Heart right ventricle (tissue), 16 donors: ENCODE measurements around the gene GSTO1. TPM values are rescaled to one million over a fixed set of nuclear protein-coding genes. Genes with fewer than 3 reads are reported as not detected.

ENCODE experiments used
- ATAC-seq, 8 donors: fragments of 200-7000 bp; cut with Tn5 transposase; one replicate each; pipeline ENCODE4 v1.9.1; 2020; ENCODE audit warnings: mild to moderate bottlenecking in 8 of 8, moderate library complexity in 8 of 8, moderate number of reproducible peaks in 1 of 8
- DNase-seq, 2 donors: peaks; one replicate each; pipeline ENCODE4 v3.0.0-alpha.2; 2020
- H3K27ac ChIP-seq, 10 donors: fragments of 200-600 bp; sonication (generic) in 2 of 10; one replicate each; pipeline versions ENCODE4 v1.5.0 to v1.8.0; 2020 to 2022; ENCODE audit warnings: mild to moderate bottlenecking in 3 of 10
- H3K27me3 ChIP-seq, 7 donors: fragments of 200-600 bp; one replicate each; pipeline ENCODE4 v1.8.0; 2021 to 2022; ENCODE audit warnings: mild to moderate bottlenecking in 2 of 7
- H3K36me3 ChIP-seq, 9 donors: fragments of 200-600 bp; sonication (generic) in 1 of 9; one replicate each; pipeline versions ENCODE4 v1.5.0 to v1.8.0; 2020 to 2022; ENCODE audit warnings: mild to moderate bottlenecking in 2 of 9
- H3K4me1 ChIP-seq, 9 donors: fragments of 200-600 bp; sonication (generic) in 1 of 9; one replicate each; pipeline versions ENCODE4 v1.5.0 to v1.8.0; 2020 to 2022; ENCODE audit warnings: mild to moderate bottlenecking in 4 of 9
- H3K4me3 ChIP-seq, 10 donors: fragments of 200-600 bp; sonication (generic) in 2 of 10; one replicate each; pipeline versions ENCODE4 v1.5.0 to v1.8.0; 2020 to 2022; ENCODE audit warnings: mild to moderate bottlenecking in 7 of 10, moderate library complexity in 2 of 10
- H3K9me3 ChIP-seq, 11 donors: fragments of 200-600 bp in 10 of 11; sonication (generic) in 2 of 11; one replicate each; pipeline versions ENCODE4 v1.5.0 to v1.8.0; 2013 to 2022; ENCODE audit warnings: mild to moderate bottlenecking in 2 of 11, control low read depth in 1 of 11, moderate library complexity in 1 of 11
- CTCF ChIP-seq, 9 donors: fragments of 200-600 bp; sonication (generic) in 2 of 9; IDR thresholded peaks; one replicate each; pipeline versions ENCODE4 v1.5.0 to v1.8.0; 2021 to 2022; ENCODE audit warnings: antibody characterized with exemption in 9 of 9, mild to moderate bottlenecking in 5 of 9, moderate library complexity in 1 of 9
- WGBS, 2 donors: extraction: QIAGEN DNeasy Blood & Tissue Kit; methylation state at CpG; one replicate each; pipeline ENCODE4 v1.1.7; 2013; ENCODE audit warnings: inconsistent platforms in 1 of 2; 5-methylcytosine and 5-hydroxymethylcytosine counted together
- intact Hi-C, 10 donors: fragments of 100-400 bp; cut with DNase I; formaldehyde crosslinking; loops; one replicate each; pipeline versions ENCODE4 v1.11.1 to v1.14.2; 2022
- polyA plus RNA-seq, 2 donors: library from polyadenylated mRNA; stranded (reverse); fragments of 200-250 nt; gene quantifications; one replicate each; pipeline ENCODE4 v1.2.3, GENCODE V29; 2013
- total RNA-seq, 10 donors: library from RNA; stranded (reverse); fragmentation: NEBNext Ultra II Directional in 3 of 10; extraction: Animal tissue kit (Norgen Biotek cat#: 25700) in 3 of 10; gene quantifications; one replicate each; pipeline versions ENCODE4 v1.2.1 to v1.2.4, GENCODE V29; 2021 to 2023
- donor health status: Arrhythmogenic right ventricular cardiomyopathy.
- donor health status: ischemic (EF 13 %, LVEDD 7.1; RV severe dilation, severe dysfunction).
- donor health status: healthy with polysubstance abuse.
- donor health status: DM: no; HTN: yes; CAD: no.
- donor health status: DM: no; HTN: no; CAD: no.
- donor health status: ischemic (EF 25% LVEDD 6.9; RV normal size, moderate dysfunction).
- donor health status: ischemic (EF 25% LVEDD 5.7; RV mildly dilated, moderate dysfunction).
- donor health status: healthy.
- donor health status: DM: yes; HTN: yes; CAD: no.
- donor health status: Ischemic cardiomyopathy.
- donor health status: ischemic (EF 35%, LVEDD 5.7; RV mildly dilated, moderate dysfunction).
- donor health status: nonischemic (EF 11% LVEDD 7.7; RV severe dilation, severe dysfunction).
- donor health status: DM: yes; HTN: yes; CAD: no.
- donor health status: PGD.
- donor health status: ischemic (EF 29% LVEDD 5.4; RV normal size, mild dysfunction).
- donor health status: nonischemic (EF 23%, LVEDD 6.1; RV moderate dilation, normal function).

Gene GSTO1
- total and polyA plus RNA-seq, 12 donors, result 161 to 570 (median 226) TPM

DNA sequence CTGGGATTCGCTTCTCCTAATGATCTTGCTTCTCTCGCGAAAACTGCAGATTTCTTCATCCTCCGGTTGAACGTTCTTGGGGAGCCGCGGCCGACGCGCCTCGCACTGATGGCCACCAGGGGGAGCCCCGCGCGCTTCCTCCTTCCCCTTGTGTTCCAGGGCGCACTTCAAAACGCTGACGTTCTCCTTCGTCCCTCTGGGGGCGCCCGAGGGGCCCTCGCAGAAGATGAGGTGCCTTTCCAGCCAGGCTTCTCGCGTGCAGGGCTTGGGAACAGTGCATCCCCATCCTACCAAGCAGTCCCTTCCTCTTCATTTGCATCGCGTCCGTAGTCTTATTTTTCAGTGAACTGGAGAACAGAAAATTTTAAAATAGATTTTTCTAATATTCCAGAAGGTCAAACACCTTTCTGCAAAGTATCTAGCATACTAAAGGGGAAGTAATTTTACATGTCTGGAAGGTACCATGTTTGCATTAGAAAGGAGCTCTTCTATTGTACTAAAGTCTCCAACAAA lies 36.8 kb downstream of the GSTO1 start:
- H3K36me3 ChIP-seq, result no peaks in the 10 kb centered on the region
- no peaks in the 10 kb centered on the region for H3K9me3 ChIP-seq
- ATAC-seq (peak; percentile 95 to 97 (median 96)), DNase-seq (peak; percentile 89 to 90)
- H3K4me1 ChIP-seq, result peaks cover 0 to 28% (median 15%) of the 10 kb centered on the region in 9 donors
- intact Hi-C loops, result loop anchor here (1.0 to 5.0 kb wide), 3 partner anchors 56 to 59 kb away; no protein-coding TSS in a partner anchor
- H3K27ac ChIP-seq, result no peak overlapping the region
- peaks cover 0 to 6% (median 0%) of the 10 kb centered on the region in 7 donors for H3K27me3 ChIP-seq
- H3K4me3 ChIP-seq, result peak overlapping the region in 1 of 10 donors; percentile 6
- peak; percentile 100 for TF ChIP-seq CTCF (IDR thresholded peaks at IDR 0.05)
- WGBS, 2 donors, result 1% methylated on average over 26 of the region's 26 CpGs

GRCh38 chr10:104293011-104293410 lies 38.3 kb downstream of the GSTO1 start:
- no peaks in the 10 kb centered on the region for H3K36me3 ChIP-seq
- H3K9me3 ChIP-seq, result no peaks in the 10 kb centered on the region
- DNase-seq (no peak), ATAC-seq (peak in 1 of 8 donors; percentile 33)
- H3K4me3 ChIP-seq, result no peak overlapping the region
- intact Hi-C loops, result loop anchor here in 2 of 10 donors (5.0 kb wide), 1 partner anchor 54 kb away; no protein-coding TSS in a partner anchor
- WGBS, 2 donors, result 39 to 59% methylated on average over 2 of the region's 2 CpGs
- peaks cover 0 to 33% (median 18%) of the 10 kb centered on the region in 9 donors for H3K4me1 ChIP-seq
- TF ChIP-seq CTCF (IDR thresholded peaks at IDR 0.05), result no peak
- H3K27ac ChIP-seq, result peak overlapping the region in 5 of 10 donors; percentile 0 to 36 (median 28)
- peaks cover 0 to 6% (median 0%) of the 10 kb centered on the region in 7 donors for H3K27me3 ChIP-seq

DNA sequence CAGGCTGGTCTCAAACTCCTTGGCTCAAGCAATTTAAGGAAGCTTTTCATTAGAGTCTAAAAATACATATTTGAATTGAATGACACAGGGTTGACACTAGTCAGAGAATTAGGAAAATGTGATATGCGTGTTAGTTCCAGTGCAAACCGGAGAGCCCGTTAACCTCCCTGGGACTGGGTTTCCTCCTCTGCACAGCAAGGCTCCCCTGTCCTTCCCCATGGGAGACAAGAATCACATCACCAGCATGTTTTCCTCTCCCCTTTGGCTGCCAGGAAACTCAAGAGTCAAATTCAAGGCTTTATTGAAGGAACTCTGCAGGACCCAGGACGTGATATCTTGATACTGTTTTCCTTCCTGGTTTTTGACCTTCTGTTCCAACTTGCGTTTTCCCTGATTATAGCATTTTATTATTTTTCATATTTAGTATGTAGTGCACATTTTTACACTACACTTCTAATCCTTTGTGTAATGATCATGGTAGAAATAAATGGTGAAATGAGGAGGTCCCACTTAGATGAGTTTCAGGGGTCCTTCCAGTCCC lies 39.2 kb downstream of the GSTO1 start:
- no peak for TF ChIP-seq CTCF (IDR thresholded peaks at IDR 0.05)
- peak overlapping the region in 1 of 10 donors; percentile 28 for H3K27ac ChIP-seq
- WGBS, 2 donors, result 70 to 76% methylated on average over 5 of the region's 5 CpGs
- H3K4me1 ChIP-seq, result peaks cover 0 to 41% (median 27%) of the 10 kb centered on the region in 9 donors
- intact Hi-C loops, result loop anchor here in 2 of 10 donors (5.0 kb wide), 1 partner anchor 53 kb away; no protein-coding TSS in a partner anchor
- no peaks in the 10 kb centered on the region for H3K27me3 ChIP-seq
- DNase-seq (no peak), ATAC-seq (no peak)
- H3K36me3 ChIP-seq, result no peaks in the 10 kb centered on the region
- H3K4me3 ChIP-seq, result no peak overlapping the region
- H3K9me3 ChIP-seq, result no peaks in the 10 kb centered on the region

DNA sequence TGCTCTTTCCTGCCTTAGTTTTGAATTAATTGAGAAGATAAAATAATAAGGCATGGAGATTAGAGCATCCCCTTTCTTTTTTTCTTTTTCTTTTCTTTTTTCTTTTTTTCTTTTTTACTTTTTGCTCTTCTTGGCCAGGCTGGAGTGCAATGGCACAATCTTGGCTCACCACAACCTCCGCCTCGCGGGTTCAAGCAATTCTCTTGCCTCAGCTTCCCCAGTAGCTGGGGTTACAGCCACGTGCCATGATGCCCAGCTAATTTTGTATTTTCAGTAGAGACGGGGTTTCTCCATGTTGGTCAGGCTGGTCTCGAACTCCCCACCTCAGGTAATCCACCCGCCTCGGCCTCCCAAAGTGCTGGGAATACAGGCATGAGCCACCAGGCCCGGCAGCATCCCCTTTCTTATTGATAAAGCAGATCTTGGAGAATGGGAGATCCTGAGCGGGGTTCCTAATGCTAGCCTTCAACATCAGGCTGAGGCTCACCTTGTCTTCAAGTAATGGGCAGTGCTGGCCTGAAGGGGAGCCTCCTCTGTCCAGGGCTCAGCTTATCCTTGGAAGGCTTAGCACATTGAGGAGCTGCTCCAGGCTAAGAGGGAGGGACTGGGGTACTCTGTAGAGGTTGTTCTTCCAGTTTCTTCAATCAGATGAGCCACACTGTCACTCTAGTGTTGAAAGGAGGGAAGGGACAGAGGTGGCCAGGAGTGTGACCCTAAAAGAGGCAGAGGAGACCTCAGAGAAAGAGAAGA lies 42.2 kb downstream of the GSTO1 start:
- no peaks in the 10 kb centered on the region for H3K27me3 ChIP-seq
- no peak for ATAC-seq
- H3K4me3 ChIP-seq, result no peak overlapping the region
- no peaks in the 10 kb centered on the region for H3K36me3 ChIP-seq
- H3K4me1 ChIP-seq, result peaks cover 17 to 62% (median 51%) of the 10 kb centered on the region in 9 donors
- peaks cover 0 to 3% (median 0%) of the 10 kb centered on the region in 11 donors for H3K9me3 ChIP-seq
- WGBS, 2 donors, result 97 to 99% methylated on average over 10 of the region's 10 CpGs
- TF ChIP-seq CTCF (IDR thresholded peaks at IDR 0.05), result no peak
- DNase-seq, result no peak
- H3K27ac ChIP-seq, result no peak overlapping the region
- intact Hi-C loops, result no loop called here
